Stimulated activated CD4-positive, alpha-beta T cell treated with anti-CD3 and anti-CD28 coated beads, Interleukin-2, amount 100 ng/mL, for 24 hours (primary cell): ENCODE data around the gene ST13.
"Not testable (repeated sequence)": the region's sequence is repeated elsewhere in the genome, so short reads cannot be mapped to it uniquely, and the experiment has no call there.

ENCODE experiments used
- DNase-seq, 2 donors: peaks; one replicate each; pipeline ENCODE4 v3.0.0-alpha.2; 2020

ST13 gene

GRCh38 chr22:40856513-40857308 is at the start of gene ST13, which contains the start of gene XPNPEP3:
TSS of gene ST13 (minus strand) at chr22:40856639. CDS start at chr22:40856540, 99 bp downstream.
TSS of gene XPNPEP3 (plus strand) at chr22:40857148. CDS start at chr22:40857182, 34 bp downstream.
- DNase-seq, result peak; percentile 98

GRCh38 chr22:40904101-40904500 is 47.7 kb upstream of the ST13 start:
- no peak for DNase-seq

DNA sequence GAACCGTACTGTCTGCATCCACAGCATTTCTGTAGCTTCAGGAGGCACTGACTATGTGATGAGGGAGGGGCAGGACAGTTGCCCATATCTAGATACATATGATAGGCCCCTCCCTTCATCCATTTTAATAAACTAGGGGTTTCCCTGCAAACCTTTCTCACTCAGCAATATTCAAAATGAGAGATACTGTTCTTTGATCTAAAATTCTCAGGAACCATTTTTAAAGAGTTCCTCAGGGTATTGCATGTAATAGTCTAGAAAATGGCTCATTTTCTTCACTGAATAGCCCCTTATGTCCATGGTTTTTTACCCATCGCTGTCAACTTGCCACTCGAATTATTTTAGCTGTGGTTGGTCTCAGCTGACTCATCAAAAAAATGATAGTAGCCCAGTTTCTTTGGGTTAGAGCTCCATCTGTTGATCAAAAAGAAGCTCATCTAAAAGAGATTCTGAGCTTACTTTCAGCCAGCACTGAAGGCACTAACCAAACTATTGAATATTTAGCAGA is 42.5 kb upstream of the ST13 start:
- peak; percentile 18 to 23 for DNase-seq

GRCh38 chr22:40894417-40894816 is 38.0 kb upstream of the ST13 start:
- no peak for DNase-seq

DNA sequence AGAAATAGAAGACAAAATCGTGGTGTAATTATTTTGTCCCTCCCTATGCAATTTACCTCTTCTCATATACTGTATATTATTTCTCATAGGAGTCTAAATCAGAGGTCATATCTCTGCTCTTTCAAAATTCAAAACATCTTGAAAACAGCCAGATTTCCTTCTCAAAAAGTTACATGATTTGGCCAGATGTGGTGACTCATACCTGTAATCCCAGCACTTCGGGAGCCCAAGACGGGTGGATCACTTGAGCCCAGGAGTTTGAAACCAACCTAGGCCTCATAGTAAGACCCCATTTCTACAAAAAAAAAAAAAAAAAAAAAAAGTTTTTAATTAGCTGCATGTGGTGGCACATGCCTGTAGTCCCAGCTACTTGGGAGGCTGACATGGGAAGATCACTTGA is 34.4 kb upstream of the ST13 start:
- DNase-seq, result no peak

- DNase-seq, result no peak
Observed at GRCh38 chr22:40889116-40889515, 32.7 kb upstream of the ST13 start.

GRCh38 chr22:40878922-40879321 is 22.5 kb upstream of the ST13 start:
- no peak for DNase-seq

DNA sequence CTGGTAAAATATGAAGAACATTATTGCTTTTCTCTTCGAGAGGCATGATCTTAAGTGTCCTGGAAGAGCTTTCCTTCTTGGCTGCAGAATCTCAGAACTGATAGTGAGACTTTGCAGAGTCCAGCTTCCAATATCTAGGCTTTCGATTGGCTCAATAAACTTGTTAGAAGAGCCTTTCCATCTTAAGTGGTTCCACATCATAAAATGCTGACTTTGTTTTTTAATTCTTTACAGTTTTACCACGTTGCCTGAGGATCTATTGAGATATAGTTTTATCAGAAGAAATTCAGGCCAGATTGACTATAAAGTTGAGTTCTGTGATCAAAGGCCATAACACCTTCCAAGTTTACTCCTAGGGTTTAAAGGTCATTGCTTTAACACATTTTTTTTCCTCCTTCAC is 21.0 kb upstream of the ST13 start:
- no peak for DNase-seq

- no peak for DNase-seq
Observed at GRCh38 chr22:40876907-40877306, 20.5 kb upstream of the ST13 start.

DNA sequence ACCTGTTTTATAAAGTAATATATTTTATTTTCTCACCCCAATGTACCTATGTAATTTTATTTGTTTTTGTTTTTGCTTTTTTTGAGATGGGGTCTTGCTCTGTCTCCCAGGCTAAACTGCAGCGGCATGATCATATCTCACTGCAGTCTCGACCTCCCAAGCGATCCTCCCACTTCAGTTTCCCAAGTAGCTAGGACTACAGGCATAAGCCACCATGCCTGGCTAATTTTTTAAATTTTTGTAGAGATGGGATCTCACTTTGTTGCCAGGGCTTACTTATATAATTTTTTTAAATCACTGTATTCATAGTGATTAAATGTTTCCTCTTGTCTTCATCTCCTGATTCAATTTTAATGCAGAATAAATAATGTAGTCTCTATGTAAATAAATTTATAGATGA is 18.7 kb upstream of the ST13 start:
- DNase-seq, result no peak

- DNase-seq, result no peak
Observed at GRCh38 chr22:40874016-40874415, 17.6 kb upstream of the ST13 start.

DNA sequence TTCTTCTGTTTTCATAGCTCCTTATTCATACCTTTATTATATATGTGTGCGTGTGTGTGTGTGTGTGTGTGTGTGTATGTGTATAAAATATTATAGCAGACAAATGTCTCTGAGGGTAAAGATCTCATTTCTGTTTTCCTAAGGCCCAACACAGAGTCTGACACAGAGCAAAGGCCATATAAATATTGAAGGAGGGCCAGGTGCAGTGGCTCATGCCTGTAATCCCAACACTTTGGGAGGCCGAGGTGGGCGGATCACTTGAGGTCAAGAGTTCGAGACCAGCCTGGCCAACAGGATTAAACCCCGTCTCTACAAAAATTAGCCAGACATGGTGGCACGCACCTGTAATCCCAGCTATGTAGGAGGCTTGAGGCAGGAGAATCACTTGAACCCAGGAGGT is 11.9 kb upstream of the ST13 start:
- DNase-seq, result not testable (repeated sequence)

GRCh38 chr22:40867109-40867508 is 10.7 kb upstream of the ST13 start:
- DNase-seq, result no peak

DNA sequence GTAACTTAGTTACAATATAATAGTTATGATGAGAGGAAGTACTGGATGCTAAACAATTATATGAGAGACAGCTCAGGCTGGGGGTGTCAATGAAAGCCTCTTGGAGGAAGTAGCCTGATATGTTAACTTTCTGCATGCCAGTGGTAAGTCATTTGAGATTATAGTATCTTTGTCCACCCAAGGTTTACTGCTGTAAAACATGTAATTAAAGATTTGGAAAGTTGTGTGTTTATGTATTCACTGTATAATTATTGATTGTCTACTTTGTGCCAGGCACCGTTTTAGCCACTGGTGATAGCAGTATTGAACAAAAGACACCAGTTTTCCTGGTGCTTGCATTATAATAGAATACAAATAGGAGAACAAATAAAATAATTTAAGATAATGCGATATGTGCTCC is 6.1 kb upstream of the ST13 start:
- DNase-seq, result no peak

- DNase-seq, result no peak
Observed at GRCh38 chr22:40862013-40862412, 5.6 kb upstream of the ST13 start, which contains the start of gene DNAJB7. TSS of gene DNAJB7 (minus strand) at chr22:40862113. CDS start at chr22:40861994, 119 bp downstream.

DNA sequence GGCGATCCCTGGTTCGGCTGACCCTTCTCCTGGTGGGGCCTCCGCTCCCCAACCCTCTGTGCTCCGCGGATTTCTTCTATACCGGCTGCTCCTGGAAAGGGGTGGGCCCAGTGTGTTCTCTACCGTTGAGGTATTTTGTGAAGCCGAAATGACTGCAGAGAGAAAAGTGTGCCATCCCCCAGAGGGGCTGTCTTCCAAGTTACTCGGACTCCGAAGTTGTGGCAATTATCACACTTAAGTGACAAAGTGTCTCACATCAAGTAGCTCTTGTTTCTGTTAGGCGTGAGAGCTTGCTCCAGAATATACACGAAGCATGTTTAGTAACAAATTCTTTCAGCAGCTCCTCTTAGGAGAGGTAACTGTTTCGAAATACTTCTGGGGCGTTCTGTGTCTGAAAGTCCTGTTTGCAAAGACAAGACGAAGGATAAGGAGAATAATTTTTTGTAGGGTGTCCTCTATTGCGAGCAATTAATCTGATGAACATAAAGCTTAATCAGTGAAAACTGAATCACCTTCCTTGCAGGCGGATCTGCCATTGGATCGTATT is 943 bp upstream of the ST13 start:
- no peak for DNase-seq

DNA sequence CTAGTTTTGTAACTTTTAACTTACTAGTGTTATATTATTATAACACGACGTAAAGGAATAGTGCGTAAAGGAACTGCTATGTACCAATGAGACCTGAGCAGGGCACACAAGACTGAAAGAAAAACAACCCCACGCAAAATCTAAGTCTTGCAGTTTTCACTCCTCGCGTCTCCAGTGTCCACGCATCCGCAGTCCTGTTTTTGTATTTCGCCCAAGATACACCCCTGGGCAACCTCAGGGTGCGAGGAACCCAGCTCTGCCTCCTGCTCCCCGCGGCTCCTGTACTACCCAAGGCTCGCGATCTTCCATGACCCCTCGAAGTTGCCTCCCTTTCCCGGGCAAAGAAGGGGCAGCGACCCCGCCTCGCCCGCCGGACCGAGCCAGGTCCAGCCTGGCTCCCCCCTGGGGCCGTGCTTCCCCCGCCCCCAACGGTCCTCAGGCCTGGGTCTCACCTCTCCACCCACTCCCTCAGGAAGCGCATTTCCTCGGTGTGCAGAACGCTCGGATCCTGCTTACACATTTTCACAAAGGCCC is 393 bp downstream of the ST13 start:
- no peak for DNase-seq

- peak in 1 of 2 donors; percentile 25 for DNase-seq
Observed at GRCh38 chr22:40855071-40855978, 1.1 kb downstream of the ST13 start.

- DNase-seq, result no peak
Observed at GRCh38 chr22:40853961-40854360, 2.5 kb downstream of the ST13 start.

- no peak for DNase-seq
Observed at GRCh38 chr22:40853333-40853732, 3.1 kb downstream of the ST13 start.

- not testable (repeated sequence) for DNase-seq
Observed at GRCh38 chr22:40845816-40846215, 10.6 kb downstream of the ST13 start.

- no peak for DNase-seq
Observed at GRCh38 chr22:40844951-40845350, 11.5 kb downstream of the ST13 start.

DNA sequence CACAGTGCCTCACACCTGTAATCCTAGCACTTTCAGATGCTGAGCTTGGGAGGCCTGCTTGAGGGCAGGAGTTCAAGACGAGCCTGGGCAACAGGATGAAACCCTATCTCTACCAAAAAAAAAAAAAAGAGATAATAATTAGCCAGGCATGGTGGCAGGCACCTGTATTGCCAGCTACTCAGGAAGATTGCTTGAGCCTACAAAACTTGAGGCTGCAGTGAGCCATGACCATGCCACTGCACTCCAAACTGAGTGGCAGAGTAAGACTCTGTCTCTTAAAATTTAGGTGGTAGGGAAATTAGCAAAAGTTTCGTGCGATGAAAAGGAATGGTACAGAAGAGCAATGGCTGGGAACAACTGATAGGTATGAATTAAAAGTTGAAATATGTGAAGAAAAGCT is 18.0 kb downstream of the ST13 start:
- DNase-seq, result no peak
